ENCODE results near the gene PTPRM. TPM values are rescaled to one million over a fixed set of nuclear protein-coding genes. Genes with fewer than 3 reads are reported as not detected.

PTPRM gene
- total and polyA plus RNA-seq, 2 of the 4 experiments (the other 2 are of a cell fraction), result 28.3 to 51.2 TPM

GRCh38 chr18:7733642-7734041 is 166.5 kb downstream of the PTPRM start:
- H3K9ac ChIP-seq (ENCODE audit: low read depth, low read length), result no peak overlapping the region
- no peaks in the 10 kb centered on the region for H3K9me1 ChIP-seq (ENCODE audit: insufficient read depth, low read length)
- ChIA-PET CTCF (no interaction called here), POLR2A (ENCODE audit: unreplicated experiment) (no interaction called here)
- no peak overlapping the region for H3K27ac ChIP-seq (ENCODE audit: insufficient read depth, low read length)
- H2BK15ac ChIP-seq (ENCODE audit: low read depth, low read length), result no peak overlapping the region
- peak overlapping the region; percentile 69; the same call in 1 of the 2 replicates for H2BK20ac ChIP-seq (ENCODE audit: low read depth, low read length)
- in situ Hi-C loops (cut with MboI; ENCODE audit: low sequenced_read_pairs) (no loop called here), dilution Hi-C loops (cut with HindIII; ENCODE audit: low sequenced_read_pairs, unreplicated experiment) (no loop called here), intact Hi-C loops (cut with micrococcal nuclease) (no loop called here)
- peak overlapping the region; percentile 69 for H2AK9ac ChIP-seq (replicated peaks; ENCODE audit: low read depth, low read length, poor library complexity)
- peak; percentile 48; the same call in 1 of the 2 replicates for ATAC-seq (ENCODE audit: low read depth)
- peak overlapping the region; percentile 81; the same call in 1 of the 2 replicates for H4K5ac ChIP-seq (ENCODE audit: low read depth, low read length)
- no peak overlapping the region for H3K4me2 ChIP-seq (ENCODE audit: low read depth, low read length)
- peaks cover 1% of the 10 kb centered on the region; the same call in 1 of the 2 replicates for H3K4me1 ChIP-seq (ENCODE audit: control insufficient read depth, insufficient read depth, low read length)
- no peak overlapping the region for H2AFZ ChIP-seq (replicated peaks; ENCODE audit: low read length, poor library complexity)
- H3K4ac ChIP-seq (ENCODE audit: low read depth, low read length), result peak overlapping the region; percentile 64; the same call in 1 of the 2 replicates
- peak overlapping the region; percentile 25 for H2BK5ac ChIP-seq (ENCODE audit: low read depth, low read length, poor library complexity, severe bottlenecking)
- H4K20me1 ChIP-seq (ENCODE audit: insufficient read depth, low read length), result no peaks in the 10 kb centered on the region
- peaks cover under 1 to 14% of the 10 kb centered on the region in 2 experiments; a peak in 3 of 4 replicates for H3K79me1 ChIP-seq (ENCODE audit: low read depth in 1 of 2, low read length in 2 of 2)
- H3K36me3 ChIP-seq (ENCODE audit: control insufficient read depth, insufficient read depth, low read length), result no peaks in the 10 kb centered on the region
- peak overlapping the region; percentile 87 for H2BK120ac ChIP-seq (ENCODE audit: low read depth, low read length)
- H3K9me3 ChIP-seq (ENCODE audit: control insufficient read depth, insufficient read depth, low read length), result no peaks in the 10 kb centered on the region; the same call in 1 of the 2 replicates
- no peak overlapping the region for H3K56ac ChIP-seq (ENCODE audit: extremely low read depth, insufficient read depth, low read length)
- peak; percentile 4 for DNase-seq
- no TSS peak for BruUV-seq (replicated peaks)
- no peak overlapping the region for H3K14ac ChIP-seq (replicated peaks; ENCODE audit: low read depth, low read length)
- H3K27me3 ChIP-seq (ENCODE audit: control insufficient read depth, insufficient read depth, low read length), result no peaks in the 10 kb centered on the region
- no CpG with 5 or more reads among the region's 1 CpG for WGBS, 2 experiments (ENCODE audit: extremely low coverage in 2 of 2, insufficient read length in 1 of 2)
- H3K4me3 ChIP-seq (ENCODE audit: insufficient read depth, low read depth, low read length), result no peak overlapping the region
- no peak overlapping the region for H2AK5ac ChIP-seq (ENCODE audit: low read depth, low read length)
- H4K8ac ChIP-seq (ENCODE audit: low read depth in 2 of 2, low read length in 2 of 2), result peak overlapping the region; percentile 68 to 75; a peak in 3 of 4 replicates
- H3K18ac ChIP-seq (ENCODE audit: low read depth, low read length), result peak overlapping the region; percentile 42; the same call in 1 of the 2 replicates
- TF ChIP-seq MXI1 (IDR thresholded peaks at IDR 0.05; ENCODE audit: borderline replicate concordance, low read depth, low read length), result no peak
- TF ChIP-seq BHLHE40 (IDR thresholded peaks at IDR 0.05; ENCODE audit: low read depth, low read length), result no peak
- no peak for TF ChIP-seq CTCF (conservative IDR thresholded peaks at IDR 0.05; ENCODE audit: low read depth, low read length)
- TF ChIP-seq NFE2L2 (IDR thresholded peaks at IDR 0.05; ENCODE audit: low read depth, low read length), result no peak
- TF ChIP-seq CEBPB (IDR thresholded peaks at IDR 0.05; ENCODE audit: low read depth, low read length), result no peak
- no peak for TF ChIP-seq FOS (IDR thresholded peaks at IDR 0.05; ENCODE audit: low read depth, low read length)
- H3K23ac ChIP-seq (ENCODE audit: low read depth, low read length), result no peak overlapping the region
- H4K91ac ChIP-seq (ENCODE audit: insufficient read depth, low read depth, low read length), result 0 out of 2 replicates have a peak overlapping the region, but pooled peaks have one; percentile 88
